ENCODE measurements around the gene CAMK2A.

GRCh38 chr5:150209099-150209635 lies 80.4 kb downstream of the CAMK2A start:
- TF ChIP-seq, protein P1, sequence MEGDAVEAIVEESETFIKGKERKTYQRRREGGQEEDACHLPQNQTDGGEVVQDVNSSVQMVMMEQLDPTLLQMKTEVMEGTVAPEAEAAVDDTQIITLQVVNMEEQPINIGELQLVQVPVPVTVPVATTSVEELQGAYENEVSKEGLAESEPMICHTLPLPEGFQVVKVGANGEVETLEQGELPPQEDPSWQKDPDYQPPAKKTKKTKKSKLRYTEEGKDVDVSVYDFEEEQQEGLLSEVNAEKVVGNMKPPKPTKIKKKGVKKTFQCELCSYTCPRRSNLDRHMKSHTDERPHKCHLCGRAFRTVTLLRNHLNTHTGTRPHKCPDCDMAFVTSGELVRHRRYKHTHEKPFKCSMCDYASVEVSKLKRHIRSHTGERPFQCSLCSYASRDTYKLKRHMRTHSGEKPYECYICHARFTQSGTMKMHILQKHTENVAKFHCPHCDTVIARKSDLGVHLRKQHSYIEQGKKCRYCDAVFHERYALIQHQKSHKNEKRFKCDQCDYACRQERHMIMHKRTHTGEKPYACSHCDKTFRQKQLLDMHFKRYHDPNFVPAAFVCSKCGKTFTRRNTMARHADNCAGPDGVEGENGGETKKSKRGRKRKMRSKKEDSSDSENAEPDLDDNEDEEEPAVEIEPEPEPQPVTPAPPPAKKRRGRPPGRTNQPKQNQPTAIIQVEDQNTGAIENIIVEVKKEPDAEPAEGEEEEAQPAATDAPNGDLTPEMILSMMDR (IDR thresholded peaks at IDR 0.05): no peak
- TF ChIP-seq TAF1 (IDR thresholded peaks at IDR 0.05; ENCODE audit: borderline replicate concordance, low read depth, low read length): no peak
